T-helper 1 cell treated with Interleukin-12 subunit alpha and Interleukin-12 subunit beta and Interleukin-4 antibody, amounts not matched to agents 30 μg/mL and 1 μg/mL, for 36 hours (primary cell): ENCODE data around the gene METRNL.

ENCODE experiments used
- H3K27ac Mint-ChIP-seq: one replicate; pipeline ENCODE4 v1.8.0; 2021; ENCODE audit warnings: mild to moderate bottlenecking, mixed read lengths
- H3K27me3 Mint-ChIP-seq: one replicate; pipeline ENCODE4 v1.8.0; 2021; ENCODE audit warnings: low read depth, mixed read lengths
- H3K36me3 Mint-ChIP-seq: one replicate; pipeline ENCODE4 v1.8.0; 2021; ENCODE audit warnings: low read depth, mixed read lengths
- H3K4me1 Mint-ChIP-seq: one replicate; pipeline ENCODE4 v1.8.0; 2021; ENCODE audit warnings: low read depth, mixed read lengths
- H3K4me3 Mint-ChIP-seq: one replicate; pipeline ENCODE4 v1.8.0; 2021; ENCODE audit warnings: mild to moderate bottlenecking, moderate library complexity, mixed read lengths
- H3K9me3 Mint-ChIP-seq: one replicate; pipeline ENCODE4 v1.8.0; 2021; ENCODE audit warnings: mixed read lengths

Gene METRNL

GRCh38 chr17:83078378-83079351 is 744 bp upstream of the METRNL start:
- peak overlapping the region; percentile 31 for H3K27ac Mint-ChIP-seq
- H3K4me1 Mint-ChIP-seq = peaks cover 17% of the 10 kb centered on the region
- H3K9me3 Mint-ChIP-seq = no peaks in the 10 kb centered on the region
- peak overlapping the region; percentile 34 for H3K4me3 Mint-ChIP-seq
- peaks cover 2% of the 10 kb centered on the region for H3K36me3 Mint-ChIP-seq
- H3K27me3 Mint-ChIP-seq = peaks cover 24% of the 10 kb centered on the region

DNA sequence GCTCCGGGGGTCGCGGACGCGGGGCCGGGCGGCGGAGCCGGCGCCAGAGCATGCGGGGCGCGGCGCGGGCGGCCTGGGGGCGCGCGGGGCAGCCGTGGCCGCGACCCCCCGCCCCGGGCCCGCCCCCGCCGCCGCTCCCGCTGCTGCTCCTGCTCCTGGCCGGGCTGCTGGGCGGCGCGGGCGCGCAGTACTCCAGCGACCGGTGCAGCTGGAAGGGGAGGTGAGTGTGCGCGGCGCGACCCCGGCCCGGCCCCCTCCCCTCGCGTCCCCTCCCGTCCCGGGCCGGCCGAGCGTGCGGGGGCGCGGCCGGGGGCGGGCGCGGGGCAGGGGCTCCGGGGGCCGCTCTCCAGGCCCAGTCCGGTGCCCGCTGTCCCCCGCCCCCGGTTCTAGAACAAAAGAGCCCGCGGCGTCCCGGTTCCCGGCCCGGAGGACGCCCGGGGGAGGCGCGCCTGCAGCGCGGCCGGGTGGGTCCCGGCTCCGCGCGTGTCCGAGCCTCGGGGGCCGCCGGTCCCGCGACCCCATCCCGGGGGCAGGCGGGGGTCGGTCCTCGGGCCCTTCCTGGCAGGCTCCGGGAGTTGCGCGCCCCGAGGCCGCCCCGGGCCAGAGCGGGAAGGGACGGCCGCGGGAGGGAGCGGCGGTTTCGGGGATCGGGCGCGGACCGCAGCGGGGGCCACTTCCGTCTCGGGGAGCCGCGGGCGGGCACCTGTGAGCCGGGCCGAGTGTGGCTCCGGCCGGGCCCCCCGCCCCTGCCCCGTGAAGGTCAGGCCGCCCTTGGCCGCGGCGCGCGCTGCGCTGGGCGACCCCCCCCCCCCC is 563 bp downstream of the METRNL start:
- Mint-ChIP-seq H3K36me3 (peaks cover 5% of the 10 kb centered on the region), H3K9me3 (no peaks in the 10 kb centered on the region), H3K4me3 (no peak overlapping the region), H3K4me1 (peaks cover 26% of the 10 kb centered on the region), H3K27me3 (peaks cover 24% of the 10 kb centered on the region), H3K27ac (no peak overlapping the region)

DNA sequence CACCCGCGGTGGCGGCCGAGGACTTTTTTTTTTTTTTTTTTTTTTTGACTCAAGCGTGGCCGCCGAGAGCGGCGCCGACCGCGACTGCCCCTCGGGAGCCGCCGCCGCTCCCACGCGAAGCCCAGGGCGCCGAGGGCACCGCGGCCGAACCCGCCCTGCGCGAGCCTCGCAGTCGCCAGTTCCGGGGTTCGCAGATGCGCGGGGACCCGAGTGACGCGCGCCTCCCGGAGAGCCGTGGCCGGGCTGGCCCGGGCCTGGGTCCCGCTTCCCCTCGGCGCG is 1.1 kb downstream of the METRNL start:
- Mint-ChIP-seq H3K4me1 (peaks cover 26% of the 10 kb centered on the region), H3K9me3 (no peaks in the 10 kb centered on the region), H3K4me3 (no peak overlapping the region), H3K36me3 (peaks cover 5% of the 10 kb centered on the region), H3K27ac (no peak overlapping the region), H3K27me3 (peaks cover 24% of the 10 kb centered on the region)

DNA sequence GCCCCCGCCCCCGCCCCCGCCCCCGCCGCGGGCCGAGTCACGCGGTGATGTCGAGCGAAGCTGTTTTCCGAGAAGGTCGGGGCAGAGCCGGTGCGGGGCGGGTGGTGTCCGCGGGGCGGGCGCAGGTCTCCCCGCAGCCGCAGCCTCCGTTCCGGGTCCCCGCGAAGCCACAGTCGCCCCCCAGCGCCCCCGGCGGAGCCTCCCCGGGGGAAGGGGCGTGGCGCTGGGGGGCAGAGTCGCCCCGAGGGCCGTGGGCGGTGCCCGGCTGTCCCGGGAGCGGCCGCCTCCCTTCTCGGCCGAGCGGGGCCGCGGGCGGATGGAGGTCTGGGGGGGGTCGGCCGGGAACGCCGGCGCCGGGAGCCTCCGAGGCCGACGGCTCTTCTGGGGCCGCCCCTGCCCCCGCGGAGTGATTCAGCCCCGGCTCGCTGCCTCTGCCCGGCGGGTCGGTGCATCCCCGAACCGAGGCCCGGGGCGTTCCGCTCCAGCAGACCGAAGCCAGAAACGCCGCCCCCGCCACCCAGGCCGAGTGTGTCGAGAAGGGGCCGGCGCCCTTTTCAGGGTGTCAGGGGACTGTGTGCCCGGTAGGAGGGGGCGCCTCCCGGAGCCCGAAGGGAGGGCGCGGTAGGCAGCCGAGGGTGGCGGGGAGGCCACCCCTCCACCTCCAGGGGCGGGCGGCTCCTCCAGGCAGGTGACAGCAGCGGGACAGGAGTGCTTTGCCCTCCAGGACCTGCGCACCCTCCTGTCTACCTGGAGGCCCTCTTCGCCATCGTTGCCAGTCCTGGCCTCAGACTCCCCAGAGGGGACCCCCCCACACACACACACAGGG is 1.7 kb downstream of the METRNL start:
- Mint-ChIP-seq H3K27ac (no peak overlapping the region), H3K4me3 (peak overlapping the region; percentile 48), H3K36me3 (peaks cover 5% of the 10 kb centered on the region)

GRCh38 chr17:83081684-83082201 is 2.3 kb downstream of the METRNL start:
- peak overlapping the region; percentile 48 for H3K4me3 Mint-ChIP-seq
- peaks cover 5% of the 10 kb centered on the region for H3K36me3 Mint-ChIP-seq
- peaks cover 21% of the 10 kb centered on the region for H3K27me3 Mint-ChIP-seq
- peak overlapping the region; percentile 52 for H3K27ac Mint-ChIP-seq
- H3K4me1 Mint-ChIP-seq = peaks cover 26% of the 10 kb centered on the region
- no peaks in the 10 kb centered on the region for H3K9me3 Mint-ChIP-seq

More for the DNA sequence above, 1.7 kb downstream of the METRNL start:
- no peaks in the 10 kb centered on the region for H3K9me3 Mint-ChIP-seq
- H3K4me1 Mint-ChIP-seq = peaks cover 26% of the 10 kb centered on the region
- peaks cover 24% of the 10 kb centered on the region for H3K27me3 Mint-ChIP-seq

DNA sequence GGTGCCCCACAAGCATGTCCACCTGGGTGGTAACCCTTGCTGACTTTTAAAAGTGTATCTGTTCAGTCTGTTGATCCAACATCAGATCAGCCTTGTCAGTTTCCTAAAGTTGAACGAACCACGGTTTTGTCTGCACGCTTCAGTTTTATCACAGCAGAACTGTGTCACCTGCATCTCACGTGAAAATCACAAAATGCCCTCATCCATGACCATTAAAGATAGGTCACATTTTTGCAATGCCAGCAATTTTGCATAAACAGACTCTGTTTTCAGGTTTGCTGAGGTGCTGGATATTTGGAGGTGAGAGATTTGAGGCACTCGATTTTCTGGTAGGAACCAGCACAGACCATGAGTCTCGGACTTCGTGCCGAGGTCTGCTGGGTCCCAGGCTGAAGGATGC is 3.0 kb downstream of the METRNL start:
- peaks cover 15% of the 10 kb centered on the region for H3K27me3 Mint-ChIP-seq
- peak overlapping the region; percentile 48 for H3K4me3 Mint-ChIP-seq
- peak overlapping the region; percentile 58 for H3K27ac Mint-ChIP-seq
- no peaks in the 10 kb centered on the region for H3K9me3 Mint-ChIP-seq
- peaks cover 26% of the 10 kb centered on the region for H3K4me1 Mint-ChIP-seq
- peaks cover 5% of the 10 kb centered on the region for H3K36me3 Mint-ChIP-seq

GRCh38 chr17:83082909-83083367 is 3.5 kb downstream of the METRNL start:
- peak overlapping the region; percentile 48 for H3K4me3 Mint-ChIP-seq
- H3K27ac Mint-ChIP-seq = peak overlapping the region; percentile 64
- H3K36me3 Mint-ChIP-seq = peaks cover 5% of the 10 kb centered on the region
- no peaks in the 10 kb centered on the region for H3K9me3 Mint-ChIP-seq
- H3K4me1 Mint-ChIP-seq = peaks cover 26% of the 10 kb centered on the region
- H3K27me3 Mint-ChIP-seq = peaks cover 9% of the 10 kb centered on the region

DNA sequence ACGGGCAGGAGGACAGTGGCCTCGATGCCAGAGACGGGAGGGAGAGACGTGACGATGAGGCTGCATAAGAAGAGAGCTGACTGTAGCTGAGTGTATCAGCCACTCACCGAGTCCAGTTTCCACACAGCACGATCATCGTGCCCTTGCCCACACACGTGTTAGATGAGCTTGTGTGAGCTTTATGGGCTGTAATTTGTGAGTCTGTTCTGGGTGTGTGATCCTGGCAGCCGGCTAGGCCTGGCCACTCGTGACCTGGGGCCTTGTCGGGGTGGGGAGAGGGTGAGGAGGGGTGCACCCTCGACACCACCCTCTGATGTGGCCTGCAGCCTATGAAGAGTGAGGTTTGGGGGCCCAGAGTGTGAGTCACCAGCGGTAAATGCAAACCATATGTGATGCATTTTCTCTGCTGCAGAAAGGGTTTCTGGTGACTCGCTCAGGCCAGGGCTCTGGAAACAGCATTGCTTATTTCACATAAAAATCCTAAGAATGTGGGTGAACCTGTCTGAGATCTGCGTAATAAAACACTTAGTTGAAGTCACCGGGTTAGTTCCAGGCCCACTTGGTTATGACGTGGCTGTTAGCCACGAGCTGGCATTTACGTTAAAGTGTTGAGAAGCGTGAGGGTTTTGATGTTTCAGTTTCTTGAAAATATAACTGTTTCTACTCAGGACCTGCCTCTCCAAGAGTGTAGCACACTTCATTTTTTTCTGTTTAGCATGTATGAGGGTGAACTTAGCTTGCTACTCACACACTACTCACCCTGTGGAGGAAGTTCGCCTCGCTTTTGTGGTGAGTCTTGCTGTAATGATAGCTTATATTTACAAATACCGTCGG is 4.2 kb downstream of the METRNL start:
- Mint-ChIP-seq H3K36me3 (peaks cover 5% of the 10 kb centered on the region), H3K4me3 (peak overlapping the region; percentile 48)

DNA sequence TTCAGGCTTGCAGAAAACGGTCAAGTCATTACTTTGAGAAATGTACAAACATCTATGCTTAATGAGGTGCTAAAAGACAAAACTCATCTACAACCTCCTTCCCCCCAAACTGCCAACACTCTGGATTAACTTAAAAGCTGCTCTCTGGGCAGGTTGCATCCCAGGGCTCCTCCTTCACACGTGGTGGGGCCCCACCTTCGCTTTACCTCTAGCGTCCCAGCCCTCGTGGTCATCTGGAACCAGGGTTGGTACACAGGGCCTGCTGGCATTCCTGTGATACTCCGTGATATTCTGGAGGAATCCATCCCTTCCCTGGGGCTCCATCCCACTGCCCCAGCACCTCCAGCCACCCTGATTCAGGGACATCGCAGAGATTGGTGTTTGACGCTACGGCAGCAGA is 4.8 kb downstream of the METRNL start:
- Mint-ChIP-seq H3K27ac (peak overlapping the region; percentile 82), H3K9me3 (no peaks in the 10 kb centered on the region), H3K4me1 (peaks cover 27% of the 10 kb centered on the region), H3K4me3 (no peak overlapping the region), H3K27me3 (peaks cover 6% of the 10 kb centered on the region), H3K36me3 (peaks cover 5% of the 10 kb centered on the region)

More for the DNA sequence above, 4.2 kb downstream of the METRNL start:
- no peaks in the 10 kb centered on the region for H3K9me3 Mint-ChIP-seq
- H3K27me3 Mint-ChIP-seq = peaks cover 6% of the 10 kb centered on the region
- peak overlapping the region; percentile 82 for H3K27ac Mint-ChIP-seq
- H3K4me1 Mint-ChIP-seq = peaks cover 26% of the 10 kb centered on the region

DNA sequence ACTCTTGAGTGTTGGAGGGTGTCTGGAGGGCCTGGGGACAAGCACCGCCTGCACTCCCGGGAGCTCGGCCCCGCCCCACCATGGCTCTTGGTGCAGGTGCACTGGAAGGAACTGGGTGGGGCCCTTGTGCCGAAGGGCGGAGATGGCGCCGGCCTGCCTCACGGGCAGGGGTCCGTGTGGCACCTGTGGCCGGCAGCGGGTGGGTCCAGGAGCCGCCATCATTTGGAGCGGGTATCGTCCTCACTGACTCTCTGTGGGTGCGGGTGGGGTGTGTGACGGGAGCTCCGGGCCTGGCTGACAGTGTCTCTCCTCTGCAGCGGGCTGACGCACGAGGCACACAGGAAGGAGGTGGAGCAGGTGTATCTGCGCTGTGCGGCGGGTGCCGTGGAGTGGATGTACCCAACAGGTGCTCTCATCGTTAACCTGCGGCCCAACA is 5.2 kb downstream of the METRNL start:
- Mint-ChIP-seq H3K36me3 (peaks cover 5% of the 10 kb centered on the region), H3K4me1 (peaks cover 29% of the 10 kb centered on the region), H3K4me3 (no peak overlapping the region), H3K9me3 (no peaks in the 10 kb centered on the region), H3K27me3 (peaks cover 6% of the 10 kb centered on the region), H3K27ac (peak overlapping the region; percentile 62)

GRCh38 chr17:83085103-83085502 is 5.7 kb downstream of the METRNL start:
- Mint-ChIP-seq H3K27me3 (peaks cover 6% of the 10 kb centered on the region), H3K36me3 (peaks cover 5% of the 10 kb centered on the region), H3K4me1 (peaks cover 30% of the 10 kb centered on the region), H3K9me3 (no peaks in the 10 kb centered on the region), H3K4me3 (no peak overlapping the region), H3K27ac (peak overlapping the region; percentile 20)

- peaks cover 5% of the 10 kb centered on the region for H3K36me3 Mint-ChIP-seq
- no peak overlapping the region for H3K4me3 Mint-ChIP-seq
- no peaks in the 10 kb centered on the region for H3K9me3 Mint-ChIP-seq
- peaks cover 30% of the 10 kb centered on the region for H3K4me1 Mint-ChIP-seq
- no peak overlapping the region for H3K27ac Mint-ChIP-seq
- peaks cover 6% of the 10 kb centered on the region for H3K27me3 Mint-ChIP-seq
Measured at GRCh38 chr17:83085526-83086198, 6.3 kb downstream of the METRNL start.
